ENCODE measurements around the gene TXN. TPM values are rescaled to one million over a fixed set of nuclear protein-coding genes. Genes with fewer than 3 reads are reported as not detected.

The TXN gene
- total RNA-seq, 3 donors from 2014 or later (not counting 1 experiment from before 2014, with no cell fraction given) = 27.2 to 41.9 (median 36.8) TPM

GRCh38 chr9:110257097-110257841 is 962 bp upstream of the TXN start:
- H3K4me1 ChIP-seq (ENCODE audit: control insufficient read depth, insufficient read depth, low read length) = peaks cover 22% of the 10 kb centered on the region
- H3K36me3 ChIP-seq (ENCODE audit: control insufficient read depth, insufficient read depth, low read length) = no peaks in the 10 kb centered on the region
- peak overlapping the region; percentile 99 for H3K4me3 Mint-ChIP-seq
- DNase-seq (peak in 1 of 2 donors; percentile 16), ATAC-seq (no peak)
- no peaks in the 10 kb centered on the region for H3K36me3 Mint-ChIP-seq
- 15% methylated on average over 14 of the region's 14 CpGs for WGBS (ENCODE audit: insufficient coverage)
- H3K27me3 Mint-ChIP-seq (ENCODE audit: low read depth in 2 of 2) = peaks cover 0 to 2% of the 10 kb centered on the region in 2 donors
- TF ChIP-seq, protein P1, sequence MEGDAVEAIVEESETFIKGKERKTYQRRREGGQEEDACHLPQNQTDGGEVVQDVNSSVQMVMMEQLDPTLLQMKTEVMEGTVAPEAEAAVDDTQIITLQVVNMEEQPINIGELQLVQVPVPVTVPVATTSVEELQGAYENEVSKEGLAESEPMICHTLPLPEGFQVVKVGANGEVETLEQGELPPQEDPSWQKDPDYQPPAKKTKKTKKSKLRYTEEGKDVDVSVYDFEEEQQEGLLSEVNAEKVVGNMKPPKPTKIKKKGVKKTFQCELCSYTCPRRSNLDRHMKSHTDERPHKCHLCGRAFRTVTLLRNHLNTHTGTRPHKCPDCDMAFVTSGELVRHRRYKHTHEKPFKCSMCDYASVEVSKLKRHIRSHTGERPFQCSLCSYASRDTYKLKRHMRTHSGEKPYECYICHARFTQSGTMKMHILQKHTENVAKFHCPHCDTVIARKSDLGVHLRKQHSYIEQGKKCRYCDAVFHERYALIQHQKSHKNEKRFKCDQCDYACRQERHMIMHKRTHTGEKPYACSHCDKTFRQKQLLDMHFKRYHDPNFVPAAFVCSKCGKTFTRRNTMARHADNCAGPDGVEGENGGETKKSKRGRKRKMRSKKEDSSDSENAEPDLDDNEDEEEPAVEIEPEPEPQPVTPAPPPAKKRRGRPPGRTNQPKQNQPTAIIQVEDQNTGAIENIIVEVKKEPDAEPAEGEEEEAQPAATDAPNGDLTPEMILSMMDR (IDR thresholded peaks at IDR 0.05) = no peak
- H3K4me3 ChIP-seq (ENCODE audit: low read length) = peak overlapping the region; percentile 97
- no peaks in the 10 kb centered on the region for H3K9me3 ChIP-seq (ENCODE audit: control insufficient read depth, insufficient read depth, low read length)
- intact Hi-C loops (cut with micrococcal nuclease) = no loop called here
- no peaks in the 10 kb centered on the region for H3K27me3 ChIP-seq (ENCODE audit: control insufficient read depth, insufficient read depth, low read length)
- H3K27ac ChIP-seq (ENCODE audit: low read length) = peak overlapping the region; percentile 70
- no peaks in the 10 kb centered on the region for H3K9me3 Mint-ChIP-seq
- peaks cover 29 to 44% of the 10 kb centered on the region in 2 donors for H3K4me1 Mint-ChIP-seq
- peak overlapping the region; percentile 77 to 81 for H3K27ac Mint-ChIP-seq

DNA sequence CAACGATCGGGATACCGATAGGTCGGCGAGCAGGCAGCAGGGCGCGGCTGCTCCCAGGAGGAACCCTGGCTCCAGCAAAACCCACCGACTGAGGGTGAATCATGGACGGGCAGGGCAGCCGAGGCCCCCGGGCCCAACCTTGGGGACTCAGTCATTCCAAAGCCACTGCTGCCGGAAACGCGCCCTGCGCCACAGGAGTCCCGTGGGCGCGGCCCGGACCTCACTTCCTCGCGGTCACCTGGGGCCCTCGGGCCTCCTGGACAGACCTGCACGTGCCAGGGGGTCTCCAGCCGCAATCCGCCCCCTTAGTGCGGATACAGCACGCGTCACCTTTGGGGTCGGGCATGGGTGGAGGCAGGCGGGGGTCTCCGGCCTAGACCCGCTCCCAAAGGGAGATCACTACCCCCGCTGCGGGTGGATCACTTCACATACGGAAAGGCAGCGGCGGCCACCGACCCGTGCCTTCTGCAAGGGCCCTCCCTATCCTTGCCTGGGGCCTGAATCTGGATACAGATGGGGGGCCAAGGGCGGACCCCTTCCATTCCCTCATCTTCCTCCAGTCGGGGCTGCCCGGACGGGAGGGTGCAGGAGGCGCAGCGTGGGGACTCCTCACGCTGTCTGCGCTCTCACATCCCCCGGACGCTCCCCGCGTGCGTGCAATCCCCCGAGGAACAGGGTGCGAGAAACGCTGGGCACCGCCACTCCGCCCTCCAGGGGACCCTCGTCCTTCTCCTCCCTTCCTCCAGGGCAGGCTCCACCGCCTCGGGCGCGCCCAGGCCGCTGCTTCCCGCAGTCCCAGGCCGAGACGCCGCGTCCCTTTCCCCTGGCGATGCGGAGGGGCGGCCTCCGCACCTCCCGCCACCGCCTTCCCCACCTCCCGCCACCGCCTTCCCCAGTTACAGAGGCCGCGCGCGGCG is 586 bp downstream of the TXN start:
- no peaks in the 10 kb centered on the region for H3K36me3 ChIP-seq (ENCODE audit: control insufficient read depth, insufficient read depth, low read length)
- peaks cover 29 to 44% of the 10 kb centered on the region in 2 donors for H3K4me1 Mint-ChIP-seq
- H3K9me3 ChIP-seq (ENCODE audit: control insufficient read depth, insufficient read depth, low read length) = no peaks in the 10 kb centered on the region
- peaks cover 22% of the 10 kb centered on the region for H3K4me1 ChIP-seq (ENCODE audit: control insufficient read depth, insufficient read depth, low read length)
- peak overlapping the region; percentile 77 to 81 for H3K27ac Mint-ChIP-seq
- H3K4me3 ChIP-seq (ENCODE audit: low read length) = peak overlapping the region; percentile 97
- H3K4me3 Mint-ChIP-seq = peak overlapping the region; percentile 99
- WGBS (ENCODE audit: insufficient coverage) = under 1% methylated on average over 81 of the region's 81 CpGs
- no peaks in the 10 kb centered on the region for H3K36me3 Mint-ChIP-seq
- H3K9me3 Mint-ChIP-seq = no peaks in the 10 kb centered on the region
- H3K27me3 ChIP-seq (ENCODE audit: control insufficient read depth, insufficient read depth, low read length) = no peaks in the 10 kb centered on the region
- H3K27ac ChIP-seq (ENCODE audit: low read length) = peak overlapping the region; percentile 56
- DNase-seq (peak; percentile 19 to 50), ATAC-seq (peak; percentile 7 to 47 (median 23))
- TF ChIP-seq, protein P1 (IDR thresholded peaks at IDR 0.05) = no peak
- intact Hi-C loops (cut with micrococcal nuclease) = no loop called here
- H3K27me3 Mint-ChIP-seq (ENCODE audit: low read depth in 2 of 2) = no peaks in the 10 kb centered on the region

- WGBS (ENCODE audit: insufficient coverage) = 5% methylated on average over 17 of the region's 17 CpGs
- no peak for ATAC-seq
Measured at GRCh38 chr9:110255034-110255462, 1.3 kb downstream of the TXN start.

More at GRCh38 chr9:110255034-110255462, 1.3 kb downstream of the TXN start:
- H3K9me3 ChIP-seq (ENCODE audit: control insufficient read depth, insufficient read depth, low read length) = no peaks in the 10 kb centered on the region
- intact Hi-C loops (cut with micrococcal nuclease) = no loop called here
- Mint-ChIP-seq H3K27ac (peak overlapping the region; percentile 77 to 81), H3K27me3 (ENCODE audit: low read depth in 2 of 2) (no peaks in the 10 kb centered on the region), H3K4me1 (peaks cover 29 to 44% of the 10 kb centered on the region in 2 donors), H3K36me3 (no peaks in the 10 kb centered on the region), H3K4me3 (peak overlapping the region; percentile 99), H3K9me3 (no peaks in the 10 kb centered on the region)
- peak overlapping the region; percentile 97 for H3K4me3 ChIP-seq (ENCODE audit: low read length)
- peak overlapping the region; percentile 56 for H3K27ac ChIP-seq (ENCODE audit: low read length)
- no peaks in the 10 kb centered on the region for H3K27me3 ChIP-seq (ENCODE audit: control insufficient read depth, insufficient read depth, low read length)
- TF ChIP-seq, protein P1 (IDR thresholded peaks at IDR 0.05) = no peak
- H3K36me3 ChIP-seq (ENCODE audit: control insufficient read depth, insufficient read depth, low read length) = no peaks in the 10 kb centered on the region
- peak in 1 of 2 donors; percentile 36 for DNase-seq
- H3K4me1 ChIP-seq (ENCODE audit: control insufficient read depth, insufficient read depth, low read length) = peaks cover 22% of the 10 kb centered on the region
